Activated CD8-positive, alpha-beta memory T cell treated with anti-CD3 and anti-CD28 coated beads for 36 hours (primary cell): Measurements from ENCODE around the gene YPEL2. TPM values are rescaled to one million over a fixed set of nuclear protein-coding genes. Genes with fewer than 3 reads are reported as not detected.
"Not testable (repeated sequence)": the region's sequence is repeated elsewhere in the genome, so short reads cannot be mapped to it uniquely, and the experiment has no call there.

ENCODE experiments used
- CTCF ChIA-PET: fragments of 350-600 bp; sonication (Branson Sonifier 250); formaldehyde crosslinking; loops from one replicate; lab custom pipeline; 2021; ENCODE audit warnings: antibody characterized with exemption; lab: Charles Lee
- POLR2A ChIA-PET: fragments of 350-600 bp; sonication (Branson Sonifier 250); formaldehyde crosslinking; loops from one replicate; lab custom pipeline; 2021; ENCODE audit warnings: antibody characterized with exemption; lab: Charles Lee
- total RNA-seq, 2 experiments: library from RNA; stranded (reverse); gene quantifications; one replicate each; pipeline ENCODE4 v1.2.3, GENCODE V29; 2021

Gene YPEL2, protein sequence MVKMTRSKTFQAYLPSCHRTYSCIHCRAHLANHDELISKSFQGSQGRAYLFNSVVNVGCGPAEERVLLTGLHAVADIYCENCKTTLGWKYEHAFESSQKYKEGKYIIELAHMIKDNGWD
- total RNA-seq, result 1 to 10 TPM; 4.1 to 5.6 TPM

DNA sequence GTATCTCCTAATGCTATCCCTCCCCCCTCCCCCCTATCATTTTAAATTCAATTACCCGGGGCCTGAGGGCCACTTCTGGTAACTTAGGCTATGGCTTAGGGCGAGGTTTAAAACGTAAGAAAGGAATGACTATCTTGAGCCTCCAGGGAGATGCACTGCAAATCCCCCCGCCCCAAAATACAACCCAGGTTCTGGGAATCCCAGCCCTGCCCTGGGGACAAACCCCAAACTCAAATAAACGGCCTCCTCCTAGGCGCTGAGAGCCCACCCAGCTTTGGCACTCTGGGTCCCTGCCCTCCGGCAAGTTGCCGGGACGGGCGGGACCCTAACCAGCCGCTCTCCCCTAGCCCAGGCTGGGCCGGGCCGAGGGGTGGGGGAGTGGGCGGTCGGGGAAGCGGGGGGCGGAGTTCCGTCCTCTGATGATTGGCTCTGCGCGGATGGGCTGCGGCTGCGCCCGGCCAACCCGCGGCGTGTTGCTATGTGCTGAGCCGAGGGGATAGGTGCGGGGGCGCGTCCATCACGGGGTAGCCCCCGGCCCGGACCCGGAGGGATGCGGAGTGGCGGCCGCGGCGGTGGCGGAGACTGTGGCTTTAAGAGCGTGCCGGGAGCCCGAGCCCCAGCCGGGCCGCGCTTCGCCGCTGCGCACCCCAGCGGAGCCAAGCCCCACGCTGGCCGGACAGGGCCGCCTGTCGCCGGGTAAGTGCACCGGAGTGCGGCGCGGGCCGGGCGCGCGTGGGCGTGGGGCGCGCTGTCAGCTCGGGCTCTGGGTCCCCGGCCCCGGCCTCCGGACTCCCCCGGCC lies at the start of gene YPEL2:
YPEL2 (plus strand) TSS at position 527 of the 800 bp plus-strand sequence. CDS start 21,755 bp downstream, outside the sequence.
- ChIA-PET CTCF (interaction anchor here (1.0 to 2.2 kb wide), 6 partner anchors 22 to 106 kb away, joined by 4 to 5 read pairs (median 4); no protein-coding TSS in a partner anchor), POLR2A (interaction anchor here (0.8 kb wide), 1 partner anchor 12 kb away, joined by 4 read pairs; no protein-coding TSS in a partner anchor)

DNA sequence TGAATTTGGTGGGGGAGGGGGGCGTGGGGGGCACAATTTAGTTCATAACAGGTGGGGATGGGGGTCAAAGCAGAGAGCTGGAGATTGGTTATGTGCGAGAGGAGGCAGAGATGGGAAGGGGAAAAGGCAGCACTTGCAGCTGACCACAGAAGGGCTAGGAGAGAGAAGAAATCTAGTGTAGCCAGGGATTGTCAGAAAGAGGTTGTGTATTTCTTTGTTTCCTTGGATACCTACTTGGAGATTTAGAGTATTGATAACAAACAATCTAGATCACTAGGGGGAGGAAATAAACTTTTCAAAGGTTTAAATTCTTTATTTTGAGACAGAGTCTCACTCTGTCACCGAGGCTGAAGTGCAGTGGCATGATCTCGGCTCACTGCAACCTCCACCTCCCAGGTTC lies 47.1 kb upstream of the YPEL2 start:
- POLR2A ChIA-PET, result no interaction called here
- CTCF ChIA-PET, result no interaction called here

DNA sequence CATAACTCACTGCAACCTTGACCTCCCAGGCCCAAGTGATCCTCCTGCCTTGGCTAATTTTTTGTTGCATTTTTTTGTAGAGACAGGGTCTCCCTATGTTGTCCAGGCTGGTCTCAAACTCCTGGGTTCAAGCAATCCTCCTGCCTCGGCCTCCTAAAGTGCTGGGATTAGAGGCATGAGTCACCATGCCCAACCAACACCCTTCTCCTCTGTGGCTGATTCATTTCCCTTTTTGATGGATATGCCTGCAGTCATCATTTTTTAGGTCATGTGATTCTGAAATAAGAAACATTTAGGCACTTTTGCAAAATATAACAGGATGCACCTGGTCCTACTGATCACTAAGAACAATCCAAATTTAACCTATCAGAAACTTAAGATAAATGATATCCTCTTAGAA lies 44.0 kb upstream of the YPEL2 start:
- POLR2A ChIA-PET, result no interaction called here
- CTCF ChIA-PET, result no interaction called here

DNA sequence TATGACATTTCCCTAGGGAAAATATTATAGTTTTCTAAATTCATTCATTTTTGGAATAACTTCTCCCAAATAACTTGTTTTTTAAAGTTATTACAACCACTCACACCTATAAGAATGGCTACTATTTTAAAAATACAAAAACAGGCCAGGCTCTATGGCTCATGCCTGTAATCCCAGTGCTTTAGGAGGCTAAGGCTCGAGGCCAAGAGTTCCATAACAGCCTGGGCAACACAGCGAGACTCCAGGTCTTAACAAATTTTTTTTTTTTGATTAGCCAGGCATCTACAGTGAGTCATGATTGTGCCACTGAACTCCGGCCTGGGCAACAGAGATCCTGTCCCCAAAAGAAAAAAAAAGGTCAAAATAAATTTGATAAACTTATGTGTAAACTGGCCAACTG lies 43.6 kb upstream of the YPEL2 start:
- CTCF ChIA-PET, result no interaction called here
- POLR2A ChIA-PET, result no interaction called here

DNA sequence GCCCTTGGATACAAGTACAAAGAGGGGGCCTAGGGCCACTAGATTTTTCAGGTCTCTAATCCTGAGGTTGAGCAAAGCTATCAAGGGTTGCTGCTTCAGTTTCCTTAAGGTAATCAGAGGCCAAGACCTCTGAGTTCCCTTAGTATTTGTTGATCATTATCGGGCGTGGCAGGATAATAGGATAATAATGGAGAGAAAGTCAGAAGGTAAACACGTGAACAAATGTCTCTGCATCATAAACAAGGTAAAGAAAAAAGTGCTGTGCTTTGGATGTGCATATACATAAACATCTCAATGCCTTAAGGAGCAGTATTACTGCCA lies 41.5 kb upstream of the YPEL2 start:
- ChIA-PET CTCF (no interaction called here), POLR2A (no interaction called here)

DNA sequence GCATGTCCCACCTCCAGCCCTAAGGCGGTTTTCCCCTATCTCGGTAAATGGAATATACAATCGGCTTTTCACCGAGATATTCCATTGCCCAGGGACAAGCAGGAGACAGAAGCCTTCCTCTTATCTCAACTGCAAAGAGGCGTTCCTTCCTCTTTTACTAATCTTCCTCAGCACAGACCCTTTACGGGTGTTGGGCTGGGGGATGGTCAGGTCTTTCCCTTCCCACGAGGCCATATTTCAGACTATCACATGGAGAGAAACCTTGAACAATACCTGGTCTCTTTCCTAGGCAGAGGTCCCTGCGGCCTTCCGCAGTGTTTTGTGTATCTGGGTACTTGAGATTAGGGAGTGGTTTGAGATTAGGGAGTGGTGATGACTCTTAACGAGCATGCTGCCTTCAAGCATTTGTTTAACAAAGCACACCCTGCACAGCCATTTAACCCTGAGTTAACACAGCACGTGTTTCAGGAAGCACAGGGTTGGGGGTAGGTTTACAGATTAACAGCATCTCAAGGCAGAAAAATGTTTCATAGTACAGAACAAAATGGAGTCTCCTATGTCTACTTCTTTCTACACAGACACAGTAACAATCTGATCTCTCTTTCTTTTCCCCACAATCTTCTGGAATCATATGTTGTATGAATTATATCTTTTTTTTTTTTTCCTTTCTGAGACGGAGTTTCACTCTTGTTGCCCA lies 41.0 kb upstream of the YPEL2 start:
- CTCF ChIA-PET, POLR2A ChIA-PET: not testable (repeated sequence)

DNA sequence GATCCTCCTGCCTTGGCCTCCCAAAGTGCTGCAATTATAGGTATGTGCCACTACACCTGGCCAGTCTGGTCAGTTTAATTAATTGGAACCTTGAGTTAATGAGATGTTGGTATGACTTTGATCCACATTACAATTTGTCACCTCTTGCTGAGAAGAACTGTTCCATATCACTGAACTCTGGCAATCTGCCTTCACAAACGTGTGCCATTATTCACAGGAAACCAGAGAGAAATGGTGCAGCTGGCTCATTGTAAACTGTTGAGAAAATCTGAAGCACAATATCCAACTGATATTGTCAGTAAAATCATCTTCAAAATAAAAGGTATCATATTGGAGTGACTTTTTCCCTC lies 39.3 kb upstream of the YPEL2 start:
- ChIA-PET POLR2A (no interaction called here), CTCF (no interaction called here)

DNA sequence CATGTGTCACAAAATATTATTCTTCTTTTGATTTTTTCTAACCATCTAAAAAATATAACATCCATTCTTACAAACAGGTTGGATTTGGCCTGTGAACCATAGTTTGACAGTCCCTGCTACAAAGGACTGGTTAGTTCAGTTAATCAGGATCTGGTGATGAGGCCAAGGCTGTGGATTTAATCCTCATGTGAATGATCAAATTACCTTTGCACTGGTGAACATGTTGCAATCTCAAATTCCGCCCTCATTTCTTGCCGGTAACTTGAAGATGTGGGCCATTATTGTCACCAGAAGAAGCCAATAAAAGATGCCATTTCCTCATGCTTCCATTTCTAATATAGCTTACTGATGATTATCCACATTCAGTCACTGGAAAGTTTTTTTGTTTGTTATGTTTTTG lies 35.3 kb upstream of the YPEL2 start:
- ChIA-PET CTCF (interaction anchor here (1.5 kb wide), 1 partner anchor 15 kb away, joined by 3 read pairs; no protein-coding TSS in a partner anchor), POLR2A (no interaction called here)

DNA sequence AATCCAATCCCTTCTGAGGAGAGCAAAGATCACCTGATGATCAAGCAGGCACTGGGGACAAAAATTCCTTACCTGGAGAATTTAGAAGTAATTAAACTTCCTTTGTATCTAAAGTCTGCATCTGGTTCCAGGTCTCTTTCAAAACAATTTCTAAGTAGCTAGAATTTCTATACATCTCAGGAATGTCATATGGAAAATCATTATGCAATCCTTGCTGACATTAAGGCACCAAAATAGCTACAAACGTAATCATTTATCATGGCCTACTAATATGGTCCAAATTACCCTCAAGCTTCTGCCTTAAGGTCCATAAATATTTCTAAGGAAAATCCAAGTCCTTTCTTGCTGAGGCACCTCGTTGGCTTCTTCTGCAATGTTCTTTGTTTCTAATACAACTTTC lies 32.9 kb upstream of the YPEL2 start:
- ChIA-PET POLR2A (no interaction called here), CTCF (interaction anchor here (0.9 kb wide), 1 partner anchor 18 kb away, joined by 3 read pairs; no protein-coding TSS in a partner anchor)

DNA sequence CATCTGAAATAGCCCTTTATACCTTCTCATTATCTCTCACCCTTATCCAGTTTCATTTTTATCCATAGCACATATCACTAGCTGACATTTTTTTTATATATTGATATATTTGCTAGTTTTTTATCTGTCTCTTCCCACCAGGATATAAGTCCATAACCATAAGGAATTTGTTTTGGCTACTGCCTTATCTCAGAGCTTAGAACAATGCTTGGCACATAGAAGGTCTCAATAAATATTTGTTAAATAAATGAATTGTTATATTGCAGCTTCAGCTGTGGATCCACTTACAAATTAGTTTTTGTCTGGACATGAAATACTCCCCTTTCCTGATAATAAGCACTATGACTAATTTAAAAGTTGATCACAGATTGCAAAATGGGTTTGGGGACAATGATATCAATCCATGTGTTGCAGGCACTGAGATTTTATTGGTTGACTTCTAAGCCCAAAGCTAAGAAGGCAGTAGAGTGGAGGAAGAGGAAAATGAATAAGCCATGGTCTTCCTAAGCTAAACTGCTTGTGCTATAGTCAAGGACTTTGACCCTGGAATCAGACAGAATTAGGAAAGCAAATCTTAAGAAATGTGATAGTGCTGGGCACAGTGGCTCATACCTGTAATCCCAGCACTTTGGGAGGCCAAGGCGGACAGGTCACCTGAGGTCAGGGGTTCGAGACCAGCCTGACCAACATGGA lies 31.9 kb upstream of the YPEL2 start:
- ChIA-PET CTCF (interaction anchor here (0.6 kb wide), 1 partner anchor 16 kb away, joined by 3 read pairs; no protein-coding TSS in a partner anchor), POLR2A (no interaction called here)

DNA sequence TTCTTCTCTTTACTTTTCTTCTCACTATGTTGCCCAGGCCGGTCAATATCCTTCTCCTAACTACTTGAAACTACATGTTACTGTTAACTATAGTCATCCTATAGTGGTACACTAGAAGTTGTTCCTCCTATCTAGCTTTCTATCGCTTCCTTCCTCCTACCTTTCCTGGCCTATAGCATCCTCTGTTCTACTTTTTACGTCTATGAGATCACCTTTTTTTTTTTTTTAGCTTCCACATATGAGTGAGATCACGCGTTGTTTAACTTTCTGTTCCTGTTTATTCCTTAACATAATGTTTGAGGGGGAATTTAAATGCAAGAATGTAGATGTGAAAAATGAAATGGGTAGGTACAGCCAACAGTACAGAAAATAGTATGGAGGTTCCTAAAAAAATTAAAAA lies 30.5 kb upstream of the YPEL2 start:
- POLR2A ChIA-PET, result no interaction called here
- CTCF ChIA-PET, result no interaction called here

DNA sequence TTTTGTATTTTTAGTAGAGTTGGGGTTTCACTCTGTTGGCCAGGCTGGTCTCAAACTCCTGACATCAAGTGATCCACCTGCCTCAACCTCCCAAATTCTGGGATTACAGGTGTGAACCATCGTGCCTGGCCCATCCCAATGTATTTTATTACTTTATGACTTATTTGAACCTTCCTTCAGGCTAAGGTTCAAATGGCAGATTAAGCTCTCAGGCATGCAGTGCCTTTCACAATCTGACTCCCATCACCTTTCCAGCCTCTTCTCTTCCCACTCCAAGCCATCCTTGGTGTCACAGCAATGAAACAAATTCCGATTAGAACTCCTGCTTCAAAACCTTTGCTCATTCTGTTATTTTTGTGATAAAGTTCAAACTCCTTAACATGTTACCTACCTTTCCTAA lies 26.6 kb upstream of the YPEL2 start:
- ChIA-PET CTCF (no interaction called here), POLR2A (no interaction called here)

DNA sequence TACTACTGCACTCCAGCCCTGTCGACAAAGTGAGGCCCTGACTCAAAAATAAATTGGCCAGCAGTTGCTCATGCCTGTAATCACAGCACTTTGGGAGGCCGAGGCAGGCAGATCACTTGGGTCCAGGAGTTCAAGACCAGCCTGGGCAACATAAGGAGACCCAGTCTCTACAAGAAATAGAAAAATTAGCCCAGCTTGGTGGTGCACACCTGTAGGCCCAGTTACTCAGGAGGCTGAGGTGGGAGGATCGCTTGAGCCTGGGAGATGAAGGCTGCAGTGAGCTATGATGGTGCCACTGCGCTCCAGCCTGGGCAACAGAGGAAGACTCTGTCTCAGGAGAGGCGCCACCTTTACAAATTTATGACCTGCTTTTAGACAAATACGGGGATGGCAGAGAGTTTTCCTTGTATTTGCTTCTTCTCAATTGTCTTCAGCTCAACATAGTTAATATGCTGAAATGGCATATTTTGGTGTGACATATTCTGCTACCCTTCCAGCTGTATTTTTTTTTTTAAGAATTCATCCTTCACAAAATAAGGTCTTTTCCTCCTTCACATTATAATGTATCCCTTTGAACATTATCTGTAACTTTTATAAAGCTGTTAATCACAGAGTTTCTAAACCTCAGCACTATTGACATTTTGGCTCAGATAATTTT lies 21.1 kb upstream of the YPEL2 start:
- ChIA-PET CTCF (interaction anchor here (0.7 to 2.6 kb wide), 13 partner anchors 10 to 212 kb away, joined by 3 to 16 read pairs (median 4); no protein-coding TSS in a partner anchor), POLR2A (no interaction called here)

DNA sequence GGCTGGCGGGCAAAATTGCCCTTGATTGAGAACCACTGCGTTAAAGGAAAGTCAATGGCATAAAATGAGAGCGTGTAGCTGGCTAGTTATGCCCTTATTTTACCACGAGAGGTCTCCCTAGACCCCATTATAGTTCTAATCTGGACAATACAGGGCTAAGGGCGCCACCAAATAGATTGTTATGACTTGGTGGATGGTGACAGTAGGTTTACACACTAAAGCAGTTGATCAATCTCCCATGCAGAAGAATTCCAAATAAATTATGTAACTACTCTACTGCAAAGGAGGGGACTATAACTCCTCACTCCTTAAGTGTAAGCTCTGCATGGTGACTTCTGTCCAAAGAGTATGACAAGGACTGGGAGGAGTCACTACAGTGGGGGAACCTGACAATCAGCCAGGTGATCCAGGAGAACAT lies 20.4 kb upstream of the YPEL2 start:
- ChIA-PET CTCF (interaction anchor here (0.6 to 2.6 kb wide), 15 partner anchors 10 to 212 kb away, joined by 3 to 16 read pairs (median 4); no protein-coding TSS in a partner anchor), POLR2A (no interaction called here)

DNA sequence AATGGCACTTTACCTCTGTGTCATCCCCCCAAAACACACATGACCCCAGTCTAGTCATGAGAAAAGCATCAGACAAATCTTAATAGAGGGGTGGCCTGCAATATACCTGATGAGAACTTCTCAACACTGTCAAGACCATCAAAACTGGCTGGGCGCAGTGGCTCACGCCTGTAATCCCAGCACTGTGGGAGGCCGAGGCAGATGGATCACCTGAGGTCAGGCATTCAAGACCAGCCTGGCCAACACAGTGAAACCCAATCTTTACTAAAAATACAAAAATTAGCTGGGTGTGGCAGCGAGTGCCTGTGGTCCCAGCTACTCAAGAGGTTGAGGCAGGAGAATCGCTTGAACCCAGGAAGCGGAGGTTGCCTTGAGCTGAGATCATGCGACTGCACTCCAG lies 19.9 kb upstream of the YPEL2 start:
- POLR2A ChIA-PET, result not testable (repeated sequence)
- CTCF ChIA-PET, result interaction anchor here (0.6 to 2.6 kb wide), 12 partner anchors 9 to 211 kb away, joined by 3 to 16 read pairs (median 5); no protein-coding TSS in a partner anchor

DNA sequence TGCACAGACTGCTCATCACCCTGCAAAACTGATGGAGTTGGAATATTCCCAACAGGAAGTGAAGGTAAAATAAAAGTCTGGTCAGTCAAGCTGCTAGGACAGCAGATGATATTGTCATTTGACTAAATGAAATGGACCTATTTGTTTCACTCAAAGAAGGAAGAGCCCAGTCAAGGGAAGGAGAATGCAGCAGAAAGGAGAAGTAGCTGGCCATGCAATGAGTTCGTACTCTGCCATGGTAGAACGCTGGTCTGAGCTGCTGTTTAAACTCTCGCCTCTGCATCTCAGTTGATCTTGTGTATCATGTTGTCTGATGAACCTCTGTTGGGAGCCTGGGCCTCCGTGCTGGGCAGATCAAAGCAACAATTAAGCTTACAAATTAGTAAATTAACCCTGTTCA lies 15.6 kb upstream of the YPEL2 start:
- POLR2A ChIA-PET, result no interaction called here

DNA sequence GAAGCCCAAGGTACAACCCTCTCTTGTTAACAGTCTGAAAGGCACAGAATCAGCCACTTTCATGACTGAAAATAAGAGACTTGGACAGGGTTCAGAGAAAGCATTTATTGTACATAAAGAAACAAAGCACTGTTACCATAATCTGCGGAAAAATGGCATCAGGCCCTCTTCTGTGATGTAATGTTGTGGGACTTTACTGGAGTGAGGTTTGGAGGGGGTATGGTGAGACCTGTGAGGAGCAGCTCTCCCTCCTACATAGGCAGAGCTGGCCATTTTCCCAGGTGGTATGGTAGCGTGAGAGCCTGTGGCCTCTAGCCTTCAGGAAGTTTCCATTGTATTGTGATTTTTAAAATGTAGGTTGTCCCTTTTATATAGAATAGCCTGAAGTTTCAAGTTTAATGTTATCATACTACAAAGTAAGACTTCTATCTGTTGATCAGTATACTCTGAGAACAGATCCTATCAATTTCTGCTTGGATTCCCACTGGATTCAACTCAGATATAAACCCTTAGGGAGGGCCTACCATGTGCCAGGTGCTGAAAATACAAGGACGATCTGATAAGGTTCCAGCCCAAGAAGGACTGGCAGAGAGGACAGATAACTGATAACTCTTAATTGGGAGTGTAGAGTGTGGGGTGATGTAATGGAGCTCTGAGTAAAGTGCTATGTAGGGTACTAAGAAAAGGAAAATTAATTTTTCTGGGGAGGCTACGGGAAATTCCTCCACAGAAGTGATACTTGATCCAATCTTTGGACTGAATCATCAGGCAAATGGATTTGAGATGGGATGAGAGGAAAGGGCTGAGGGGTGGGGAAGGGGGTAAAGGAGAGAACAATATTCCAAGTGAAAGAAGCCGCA lies 4.1 kb upstream of the YPEL2 start:
- CTCF ChIA-PET, result interaction anchor here (0.6 to 1.5 kb wide), 2 partner anchors 8 to 96 kb away, joined by 3 to 4 read pairs; no protein-coding TSS in a partner anchor
- POLR2A ChIA-PET, result interaction anchor here (0.6 kb wide), 1 partner anchor 100 kb away, joined by 5 read pairs; no protein-coding TSS in a partner anchor

More for the DNA sequence above, 15.6 kb upstream of the YPEL2 start:
- CTCF ChIA-PET, result interaction anchor here (0.7 to 1.5 kb wide), 3 partner anchors 10 to 124 kb away, joined by 3 to 4 read pairs (median 4); no protein-coding TSS in a partner anchor

DNA sequence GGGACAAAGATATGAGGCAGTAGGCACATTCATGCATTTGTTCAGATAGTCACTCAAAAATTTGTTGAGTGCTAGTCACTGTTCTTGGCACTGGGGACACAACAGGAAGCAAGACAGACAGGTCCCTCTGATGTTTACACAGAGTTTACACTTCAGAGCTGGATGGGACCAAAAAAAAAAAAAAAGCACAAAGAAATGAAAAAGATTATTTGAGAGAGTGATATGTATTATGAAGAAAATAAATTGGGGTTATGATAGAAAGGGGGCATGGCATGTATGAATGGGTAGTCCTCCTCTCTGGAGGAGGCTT lies 3.5 kb upstream of the YPEL2 start:
- POLR2A ChIA-PET, result interaction anchor here (0.6 kb wide), 1 partner anchor 100 kb away, joined by 5 read pairs; no protein-coding TSS in a partner anchor
- CTCF ChIA-PET, result interaction anchor here (0.6 to 1.5 kb wide), 3 partner anchors 8 to 95 kb away, joined by 3 to 4 read pairs (median 4); no protein-coding TSS in a partner anchor
